Upper lobe of left lung (tissue), 4 donors: ENCODE data around the gene CYTH3.

Source experiments
- POLR2A ChIP-seq, 4 donors: fragments of 450-650 bp; IDR thresholded peaks; one replicate each; pipeline ENCODE4 v1.5.1; 2016 to 2017; ENCODE audit warnings: antibody characterized with exemption in 4 of 4, mild to moderate bottlenecking in 2 of 4
- POLR2AphosphoS5 ChIP-seq, 2 donors: sonication (generic); formaldehyde crosslinking; IDR thresholded peaks; one replicate each; pipeline ENCODE4 v1.5.1; 2017; ENCODE audit warnings: antibody characterized with exemption in 2 of 2
- TF ChIP-seq, protein P1 (sequence below), 6 experiments: fragments of 450-650 bp in 4 of 6; fragments of 200-600 bp in 2 of 6; sonication (generic) in 2 of 6; IDR thresholded peaks; one replicate each; pipeline ENCODE4 v1.5.1; 2016 to 2019; ENCODE audit warnings: antibody characterized with exemption in 6 of 6

DNA sequence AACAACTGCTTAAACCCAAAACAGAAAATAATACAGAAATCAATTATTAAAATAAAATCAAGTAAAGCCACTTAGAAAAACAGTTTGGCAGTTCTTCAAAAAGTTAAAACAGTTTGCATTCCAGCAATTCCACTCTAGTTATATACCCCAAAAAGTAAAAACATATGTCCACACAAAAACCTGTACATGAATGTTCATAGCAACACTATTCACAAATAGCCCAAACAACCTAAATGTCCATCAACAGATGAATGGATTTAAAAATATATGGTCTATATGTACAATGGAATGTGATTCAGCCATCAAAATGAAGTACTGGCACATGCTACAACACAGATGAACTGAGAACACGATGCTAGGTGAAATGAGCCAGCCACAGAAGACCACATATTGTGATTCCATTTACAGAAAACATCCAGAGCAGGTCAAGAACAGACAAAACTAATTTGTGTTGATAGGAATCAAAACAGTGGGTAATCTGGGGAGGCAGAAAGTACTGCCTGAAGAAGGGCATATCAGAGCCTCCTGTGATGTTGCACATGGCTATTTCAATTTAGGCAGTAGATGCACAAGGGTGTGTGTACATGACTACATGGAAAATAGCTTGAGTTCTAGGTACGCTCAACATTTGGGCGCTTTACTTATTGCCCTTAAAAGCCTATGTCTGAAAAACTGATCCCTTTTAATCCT lies 66.3 kb downstream of the CYTH3 start:
- TF ChIP-seq, protein P1, sequence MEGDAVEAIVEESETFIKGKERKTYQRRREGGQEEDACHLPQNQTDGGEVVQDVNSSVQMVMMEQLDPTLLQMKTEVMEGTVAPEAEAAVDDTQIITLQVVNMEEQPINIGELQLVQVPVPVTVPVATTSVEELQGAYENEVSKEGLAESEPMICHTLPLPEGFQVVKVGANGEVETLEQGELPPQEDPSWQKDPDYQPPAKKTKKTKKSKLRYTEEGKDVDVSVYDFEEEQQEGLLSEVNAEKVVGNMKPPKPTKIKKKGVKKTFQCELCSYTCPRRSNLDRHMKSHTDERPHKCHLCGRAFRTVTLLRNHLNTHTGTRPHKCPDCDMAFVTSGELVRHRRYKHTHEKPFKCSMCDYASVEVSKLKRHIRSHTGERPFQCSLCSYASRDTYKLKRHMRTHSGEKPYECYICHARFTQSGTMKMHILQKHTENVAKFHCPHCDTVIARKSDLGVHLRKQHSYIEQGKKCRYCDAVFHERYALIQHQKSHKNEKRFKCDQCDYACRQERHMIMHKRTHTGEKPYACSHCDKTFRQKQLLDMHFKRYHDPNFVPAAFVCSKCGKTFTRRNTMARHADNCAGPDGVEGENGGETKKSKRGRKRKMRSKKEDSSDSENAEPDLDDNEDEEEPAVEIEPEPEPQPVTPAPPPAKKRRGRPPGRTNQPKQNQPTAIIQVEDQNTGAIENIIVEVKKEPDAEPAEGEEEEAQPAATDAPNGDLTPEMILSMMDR (IDR thresholded peaks at IDR 0.05), result no peak
- no peak for TF ChIP-seq POLR2AphosphoS5 (IDR thresholded peaks at IDR 0.05)
- TF ChIP-seq POLR2A (IDR thresholded peaks at IDR 0.05), result no peak
